A673 (cell line): ENCODE data around the gene RPL35A. TPM values are rescaled to one million over a fixed set of nuclear protein-coding genes. Genes with fewer than 3 reads are reported as not detected.
A peak's percentile ranks its signal among the peaks of the same experiment; 100 is the strongest.

Experiments
- BruUV-seq: library from RNA; stranded (reverse); fragments of 400-500 nt; replicated peaks from 2 replicates; lab custom pipeline; 2021; lab: Mats Ljungman, UMichigan
- CTCF ChIA-PET: fragments of 300-600 bp; sonication (Branson Sonifier 250); formaldehyde crosslinking; loops from one replicate; lab custom pipeline; 2022; ENCODE audit warnings: antibody characterized with exemption; lab: Charles Lee
- POLR2A ChIA-PET: fragments of 300-600 bp; sonication (Branson Sonifier 250); formaldehyde crosslinking; loops from one replicate; lab custom pipeline; 2022; ENCODE audit warnings: antibody characterized with exemption; ENCODE audit not compliant: low non-redundant PET; lab: Charles Lee
- DNase-seq: peaks from one replicate; pipeline ENCODE4 v3.0.0-alpha.2; 2015; ENCODE audit warnings: low spot score
- H3K27ac ChIP-seq: fragments of 200-600 bp; sonication (generic); 2 replicates; pipeline ENCODE4 v1.5.1; 2016; ENCODE audit warnings: mixed run types, low read depth, mild to moderate bottlenecking, mixed read lengths, antibody characterized with exemption, low read length; ENCODE audit not compliant: poor library complexity, severe bottlenecking
- H3K27me3 ChIP-seq: fragments of 200-600 bp; sonication (generic); replicated peaks from 2 replicates; pipeline ENCODE4 v1.6.1; 2017; ENCODE audit warnings: mixed run types, low read depth, mild to moderate bottlenecking, mixed read lengths, antibody characterized with exemption, low read length; ENCODE audit not compliant: insufficient read depth, poor library complexity
- H3K36me3 ChIP-seq: fragments of 200-600 bp; sonication (generic); 2 replicates; pipeline ENCODE4 v1.6.1; 2016; ENCODE audit warnings: mixed run types, mild to moderate bottlenecking, mixed read lengths, antibody characterized with exemption, low read length; ENCODE audit not compliant: insufficient read depth, poor library complexity, severe bottlenecking
- H3K4me1 ChIP-seq: fragments of 200-600 bp; sonication (generic); 2 replicates; pipeline ENCODE4 v1.6.1; 2017; ENCODE audit warnings: mixed run types, mild to moderate bottlenecking, mixed read lengths, antibody characterized with exemption, low read length; ENCODE audit not compliant: insufficient read depth, poor library complexity, severe bottlenecking
- H3K4me3 ChIP-seq: fragments of 200-600 bp; sonication (generic); 2 replicates; pipeline ENCODE4 v1.5.1; 2016; ENCODE audit warnings: low read depth, mixed run types, mild to moderate bottlenecking, mixed read lengths, low read length; ENCODE audit not compliant: poor library complexity, severe bottlenecking
- H3K9me3 ChIP-seq: fragments of 200-600 bp; sonication (generic); 2 replicates; pipeline ENCODE4 v1.6.1; 2016; ENCODE audit warnings: mixed run types, low read depth, mild to moderate bottlenecking, mixed read lengths, antibody characterized with exemption, low read length; ENCODE audit not compliant: poor library complexity, severe bottlenecking
- EZH2 ChIP-seq: fragments of 200-600 bp; sonication (generic); IDR thresholded peaks from 2 replicates; pipeline ENCODE4 v1.6.1; 2017; ENCODE audit warnings: borderline replicate concordance, low read depth, mild to moderate bottlenecking, mixed read lengths, antibody characterized with exemption, low read length; ENCODE audit not compliant: poor library complexity, severe bottlenecking
- intact Hi-C: fragments of 100-400 bp; cut with micrococcal nuclease; formaldehyde crosslinking; loops from one replicate; pipeline ENCODE4 v1.10.0; 2022; ENCODE audit not compliant: unreplicated experiment
- total RNA-seq: library from RNA; stranded (reverse); gene quantifications from 2 replicates; pipeline ENCODE4 v1.2.3, GENCODE V29; 2021
- TF ChIP-seq, protein P1 (sequence below): fragments of 300-800, 200-600 bp; sonication (generic); conservative IDR thresholded peaks from 2 replicates; pipeline ENCODE4 v1.5.1; 2017; ENCODE audit warnings: low read depth, mild to moderate bottlenecking, antibody characterized with exemption, low read length, moderate library complexity, mixed read lengths

The RPL35A gene
- total RNA-seq, 1 experiment from 2014 or later: 1,102 TPM

GRCh38 chr3:197959891-197960693 is 10.1 kb downstream of the RPL35A start, which contains the start of gene LMLN:
Gene LMLN (plus strand): TSS chr3:197960217. CDS start chr3:197960246, 29 bp downstream.
- Histone ChIP-seq H3K27me3 (no peaks in the 10 kb centered on the region), H3K27ac (peak within 1 kb of the TSS; percentile 83), H3K9me3 (no peaks in the 10 kb centered on the region), H3K36me3 (peaks cover 20% of the 10 kb centered on the region), H3K4me1 (peaks cover 40% of the 10 kb centered on the region), H3K4me3 (peak within 1 kb of the TSS; percentile 75)
- intact Hi-C loops: loop anchor here (10.0 kb wide), 1 partner anchor 125 kb away; no protein-coding TSS in a partner anchor
- DNase-seq: peak; percentile 98
- TF ChIP-seq, protein P1, sequence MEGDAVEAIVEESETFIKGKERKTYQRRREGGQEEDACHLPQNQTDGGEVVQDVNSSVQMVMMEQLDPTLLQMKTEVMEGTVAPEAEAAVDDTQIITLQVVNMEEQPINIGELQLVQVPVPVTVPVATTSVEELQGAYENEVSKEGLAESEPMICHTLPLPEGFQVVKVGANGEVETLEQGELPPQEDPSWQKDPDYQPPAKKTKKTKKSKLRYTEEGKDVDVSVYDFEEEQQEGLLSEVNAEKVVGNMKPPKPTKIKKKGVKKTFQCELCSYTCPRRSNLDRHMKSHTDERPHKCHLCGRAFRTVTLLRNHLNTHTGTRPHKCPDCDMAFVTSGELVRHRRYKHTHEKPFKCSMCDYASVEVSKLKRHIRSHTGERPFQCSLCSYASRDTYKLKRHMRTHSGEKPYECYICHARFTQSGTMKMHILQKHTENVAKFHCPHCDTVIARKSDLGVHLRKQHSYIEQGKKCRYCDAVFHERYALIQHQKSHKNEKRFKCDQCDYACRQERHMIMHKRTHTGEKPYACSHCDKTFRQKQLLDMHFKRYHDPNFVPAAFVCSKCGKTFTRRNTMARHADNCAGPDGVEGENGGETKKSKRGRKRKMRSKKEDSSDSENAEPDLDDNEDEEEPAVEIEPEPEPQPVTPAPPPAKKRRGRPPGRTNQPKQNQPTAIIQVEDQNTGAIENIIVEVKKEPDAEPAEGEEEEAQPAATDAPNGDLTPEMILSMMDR: no peak
- no peak for TF ChIP-seq EZH2
- no TSS peak for BruUV-seq
- ChIA-PET CTCF (no interaction called here), POLR2A (no interaction called here)

GRCh38 chr3:197960694-197961581 is 10.9 kb downstream of the RPL35A start:
- no peaks in the 10 kb centered on the region for H3K27me3 ChIP-seq
- DNase-seq: no peak
- BruUV-seq: TSS peak; percentile 23
- H3K4me1 ChIP-seq: peaks cover 40% of the 10 kb centered on the region
- ChIA-PET CTCF (interaction anchor here (1.2 kb wide), 1 partner anchor 17 kb away, joined by 3 read pairs; no protein-coding TSS in a partner anchor), POLR2A (no interaction called here)
- peaks cover 12% of the 10 kb centered on the region for H3K36me3 ChIP-seq
- intact Hi-C loops: loop anchor here (10.0 kb wide), 1 partner anchor 124 kb away; no protein-coding TSS in a partner anchor
- H3K4me3 ChIP-seq: peak overlapping the region; percentile 75
- no peaks in the 10 kb centered on the region for H3K9me3 ChIP-seq
- TF ChIP-seq, protein P1: no peak
- TF ChIP-seq EZH2: no peak
- H3K27ac ChIP-seq: peak overlapping the region; percentile 83

GRCh38 chr3:197961582-197961945 is 11.6 kb downstream of the RPL35A start:
- DNase-seq: no peak
- no peak for TF ChIP-seq EZH2
- TF ChIP-seq, protein P1: no peak
- peaks cover 37% of the 10 kb centered on the region for H3K4me1 ChIP-seq
- peak overlapping the region; percentile 75 for H3K4me3 ChIP-seq
- H3K36me3 ChIP-seq: peaks cover 5% of the 10 kb centered on the region
- ChIA-PET POLR2A (no interaction called here), CTCF (interaction anchor here (1.2 kb wide), 1 partner anchor 18 kb away, joined by 3 read pairs; no protein-coding TSS in a partner anchor)
- H3K9me3 ChIP-seq: peaks cover 2% of the 10 kb centered on the region
- no TSS peak for BruUV-seq
- H3K27me3 ChIP-seq: no peaks in the 10 kb centered on the region
- intact Hi-C loops: loop anchor here (10.0 kb wide), 1 partner anchor 123 kb away; no protein-coding TSS in a partner anchor
- H3K27ac ChIP-seq: peak overlapping the region; percentile 83
